ENCODE data around the gene ACBD6.

GRCh38 chr1:180515857-180516388 is 13.5 kb upstream of the ACBD6 start:
- TF ChIP-seq, protein P1, sequence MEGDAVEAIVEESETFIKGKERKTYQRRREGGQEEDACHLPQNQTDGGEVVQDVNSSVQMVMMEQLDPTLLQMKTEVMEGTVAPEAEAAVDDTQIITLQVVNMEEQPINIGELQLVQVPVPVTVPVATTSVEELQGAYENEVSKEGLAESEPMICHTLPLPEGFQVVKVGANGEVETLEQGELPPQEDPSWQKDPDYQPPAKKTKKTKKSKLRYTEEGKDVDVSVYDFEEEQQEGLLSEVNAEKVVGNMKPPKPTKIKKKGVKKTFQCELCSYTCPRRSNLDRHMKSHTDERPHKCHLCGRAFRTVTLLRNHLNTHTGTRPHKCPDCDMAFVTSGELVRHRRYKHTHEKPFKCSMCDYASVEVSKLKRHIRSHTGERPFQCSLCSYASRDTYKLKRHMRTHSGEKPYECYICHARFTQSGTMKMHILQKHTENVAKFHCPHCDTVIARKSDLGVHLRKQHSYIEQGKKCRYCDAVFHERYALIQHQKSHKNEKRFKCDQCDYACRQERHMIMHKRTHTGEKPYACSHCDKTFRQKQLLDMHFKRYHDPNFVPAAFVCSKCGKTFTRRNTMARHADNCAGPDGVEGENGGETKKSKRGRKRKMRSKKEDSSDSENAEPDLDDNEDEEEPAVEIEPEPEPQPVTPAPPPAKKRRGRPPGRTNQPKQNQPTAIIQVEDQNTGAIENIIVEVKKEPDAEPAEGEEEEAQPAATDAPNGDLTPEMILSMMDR (IDR thresholded peaks at IDR 0.05; ENCODE audit: low read length) = peak; percentile 81
- TF ChIP-seq EZH2 (IDR thresholded peaks at IDR 0.05; ENCODE audit: borderline replicate concordance, low read length) = no peak
